Activated CD8-positive, alpha-beta T cell treated with anti-CD3 and anti-CD28 coated beads for 36 hours (primary cell): ENCODE results near the gene PLRG1. TPM values are rescaled to one million over a fixed set of nuclear protein-coding genes. Genes with fewer than 3 reads are reported as not detected.
A peak's percentile ranks its signal among the peaks of the same experiment; 100 is the strongest.

Source experiments
- ATAC-seq: fragments of 200-7000 bp; cut with Tn5 transposase; one replicate; pipeline ENCODE4 v1.10.0; 2021; ENCODE audit warnings: mild to moderate bottlenecking, moderate library complexity
- CTCF ChIA-PET: fragments of 350-600 bp; sonication (Branson Sonifier 250); formaldehyde crosslinking; loops from one replicate; lab custom pipeline; 2021; ENCODE audit warnings: antibody characterized with exemption; lab: Charles Lee
- POLR2A ChIA-PET: fragments of 350-600 bp; sonication (Branson Sonifier 250); formaldehyde crosslinking; loops from one replicate; lab custom pipeline; 2021; ENCODE audit warnings: antibody characterized with exemption; lab: Charles Lee
- DNase-seq: peaks from one replicate; pipeline ENCODE4 v3.0.0-alpha.2; 2020
- H3K27ac Mint-ChIP-seq: one replicate; pipeline ENCODE4 v1.8.0; 2021; ENCODE audit warnings: mild to moderate bottlenecking, mixed read lengths
- H3K27me3 Mint-ChIP-seq: one replicate; pipeline ENCODE4 v1.8.0; 2021; ENCODE audit warnings: mixed read lengths
- H3K36me3 Mint-ChIP-seq: one replicate; pipeline ENCODE4 v1.8.0; 2021; ENCODE audit warnings: low read depth, mixed read lengths
- H3K4me1 Mint-ChIP-seq: one replicate; pipeline ENCODE4 v1.8.0; 2021; ENCODE audit warnings: low read depth, mixed read lengths
- H3K4me3 Mint-ChIP-seq: one replicate; pipeline ENCODE4 v1.8.0; 2021; ENCODE audit warnings: mild to moderate bottlenecking, moderate library complexity, mixed read lengths
- H3K9me3 Mint-ChIP-seq: one replicate; pipeline ENCODE4 v1.8.0; 2021; ENCODE audit warnings: mixed read lengths
- intact Hi-C: fragments of 100-400 bp; cut with micrococcal nuclease; formaldehyde crosslinking; loops from one replicate; pipeline ENCODE4 v1.10.0; 2022
- total RNA-seq, 2 experiments: library from RNA; stranded (reverse); gene quantifications; one replicate each; pipeline ENCODE4 v1.2.3, GENCODE V29; 2021
- TF ChIP-seq, protein P1 (sequence below): fragments of 200-600 bp; IDR thresholded peaks from one replicate; pipeline ENCODE4 v1.8.0; 2022; ENCODE audit warnings: antibody characterized with exemption, mild to moderate bottlenecking

The PLRG1 gene
- total RNA-seq, 2 experiments from 2014 or later = 114 to 121 TPM

DNA sequence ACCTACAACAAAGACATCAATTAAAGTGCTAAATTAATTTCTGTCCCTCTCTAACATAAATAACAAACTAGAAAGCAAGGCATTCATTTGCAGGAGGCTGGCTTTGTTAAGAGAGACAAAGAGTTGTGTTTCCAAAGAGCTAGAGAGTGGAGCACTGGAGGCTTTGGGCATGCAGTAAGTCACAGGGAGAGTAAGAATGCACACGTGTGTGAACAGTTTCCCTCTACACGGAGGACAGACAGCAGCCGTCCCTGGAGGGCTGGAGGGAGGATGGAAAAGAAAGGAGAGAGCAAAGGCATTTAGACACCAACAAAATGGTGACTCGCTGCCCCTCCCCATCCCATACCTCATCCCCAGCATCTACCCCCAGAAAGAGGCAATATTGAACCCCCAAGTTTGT lies 38.2 kb downstream of the PLRG1 start:
- DNase-seq (no peak), ATAC-seq (no peak)
- Mint-ChIP-seq H3K36me3 (no peaks in the 10 kb centered on the region), H3K27ac (no peak overlapping the region), H3K4me1 (no peaks in the 10 kb centered on the region), H3K4me3 (no peak overlapping the region), H3K9me3 (no peaks in the 10 kb centered on the region), H3K27me3 (peaks cover 17% of the 10 kb centered on the region)
- TF ChIP-seq, protein P1, sequence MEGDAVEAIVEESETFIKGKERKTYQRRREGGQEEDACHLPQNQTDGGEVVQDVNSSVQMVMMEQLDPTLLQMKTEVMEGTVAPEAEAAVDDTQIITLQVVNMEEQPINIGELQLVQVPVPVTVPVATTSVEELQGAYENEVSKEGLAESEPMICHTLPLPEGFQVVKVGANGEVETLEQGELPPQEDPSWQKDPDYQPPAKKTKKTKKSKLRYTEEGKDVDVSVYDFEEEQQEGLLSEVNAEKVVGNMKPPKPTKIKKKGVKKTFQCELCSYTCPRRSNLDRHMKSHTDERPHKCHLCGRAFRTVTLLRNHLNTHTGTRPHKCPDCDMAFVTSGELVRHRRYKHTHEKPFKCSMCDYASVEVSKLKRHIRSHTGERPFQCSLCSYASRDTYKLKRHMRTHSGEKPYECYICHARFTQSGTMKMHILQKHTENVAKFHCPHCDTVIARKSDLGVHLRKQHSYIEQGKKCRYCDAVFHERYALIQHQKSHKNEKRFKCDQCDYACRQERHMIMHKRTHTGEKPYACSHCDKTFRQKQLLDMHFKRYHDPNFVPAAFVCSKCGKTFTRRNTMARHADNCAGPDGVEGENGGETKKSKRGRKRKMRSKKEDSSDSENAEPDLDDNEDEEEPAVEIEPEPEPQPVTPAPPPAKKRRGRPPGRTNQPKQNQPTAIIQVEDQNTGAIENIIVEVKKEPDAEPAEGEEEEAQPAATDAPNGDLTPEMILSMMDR = no peak
- ChIA-PET CTCF (no interaction called here), POLR2A (no interaction called here)
- intact Hi-C loops = no loop called here

DNA sequence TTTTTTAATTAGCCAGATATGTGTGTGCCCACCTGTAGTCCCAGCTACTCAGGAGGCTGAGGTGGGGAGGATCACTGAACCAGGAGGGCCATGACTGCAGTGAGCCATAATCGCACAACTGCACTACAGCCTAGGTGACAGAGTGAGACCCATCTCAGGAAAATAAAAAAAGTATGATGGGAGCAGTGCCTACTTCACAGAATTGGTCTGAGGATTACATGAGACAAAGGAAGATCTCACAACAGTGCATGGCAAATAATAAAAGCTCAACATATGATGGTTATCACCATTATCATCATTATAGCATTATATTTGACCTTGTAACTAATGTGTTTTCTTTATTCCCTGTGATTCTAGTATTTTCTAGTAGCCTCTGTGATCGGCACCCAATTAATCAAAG lies 38.7 kb downstream of the PLRG1 start:
- ATAC-seq (no peak), DNase-seq (no peak)
- H3K4me3 Mint-ChIP-seq = no peak overlapping the region
- POLR2A ChIA-PET = no interaction called here
- TF ChIP-seq, protein P1 = no peak
- no peaks in the 10 kb centered on the region for H3K4me1 Mint-ChIP-seq
- intact Hi-C loops = no loop called here
- no peak overlapping the region for H3K27ac Mint-ChIP-seq
- no peaks in the 10 kb centered on the region for H3K36me3 Mint-ChIP-seq
- no peaks in the 10 kb centered on the region for H3K9me3 Mint-ChIP-seq
- H3K27me3 Mint-ChIP-seq = peaks cover 17% of the 10 kb centered on the region
- CTCF ChIA-PET = no interaction called here

DNA sequence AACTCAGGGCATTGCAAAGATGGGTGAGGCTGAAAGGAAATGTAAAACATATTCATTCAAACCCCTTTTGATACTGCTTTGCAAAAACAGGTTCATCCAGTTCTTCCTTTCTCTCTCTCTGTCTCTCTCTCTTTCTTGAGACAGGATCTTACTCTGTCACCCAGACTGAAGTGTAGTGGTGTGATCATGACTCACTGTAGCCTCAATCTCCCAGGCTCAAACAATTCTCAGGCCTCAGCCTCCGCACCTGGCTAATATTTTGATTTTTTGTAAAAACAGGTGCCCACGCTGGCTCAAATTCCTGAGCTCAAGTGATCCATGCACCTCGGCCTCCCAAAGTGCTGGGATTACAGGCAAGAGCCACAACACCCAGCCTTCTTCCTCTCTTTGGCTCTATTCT lies 43.0 kb downstream of the PLRG1 start:
- TF ChIP-seq, protein P1 = no peak
- Mint-ChIP-seq H3K27me3 (peaks cover 29% of the 10 kb centered on the region), H3K27ac (no peak overlapping the region), H3K36me3 (no peaks in the 10 kb centered on the region), H3K4me3 (no peak overlapping the region), H3K4me1 (no peaks in the 10 kb centered on the region), H3K9me3 (no peaks in the 10 kb centered on the region)
- ATAC-seq = no peak
- DNase-seq = no peak
- intact Hi-C loops = loop anchor here (5.0 kb wide), 1 partner anchor 175 kb away; no protein-coding TSS in a partner anchor
- ChIA-PET CTCF (interaction anchor here (1.0 to 3.1 kb wide), 3 partner anchors 10 to 177 kb away, joined by 3 to 14 read pairs (median 13); no protein-coding TSS in a partner anchor), POLR2A (no interaction called here)

DNA sequence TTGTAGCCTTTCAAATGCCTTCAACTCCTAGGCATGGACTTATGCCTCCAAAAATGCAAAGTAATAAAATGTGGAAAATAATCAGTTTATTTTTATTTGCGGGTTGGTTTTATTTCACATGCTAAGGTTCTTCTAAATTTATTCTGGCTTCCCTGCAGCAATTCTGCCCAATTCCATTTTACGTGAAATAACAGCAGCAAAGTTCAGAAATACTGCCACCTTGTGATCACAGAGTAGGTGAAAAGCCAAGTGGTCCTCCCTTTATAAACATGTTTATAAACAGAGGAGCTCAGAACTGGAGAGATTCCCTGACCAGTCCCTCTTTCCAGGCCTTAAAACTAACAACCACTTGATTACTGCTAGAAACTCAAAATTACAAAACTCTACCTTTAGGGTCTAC lies 43.9 kb downstream of the PLRG1 start:
- H3K27me3 Mint-ChIP-seq = peaks cover 24% of the 10 kb centered on the region
- ATAC-seq (no peak), DNase-seq (no peak)
- H3K9me3 Mint-ChIP-seq = no peaks in the 10 kb centered on the region
- CTCF ChIA-PET = interaction anchor here (0.6 to 3.1 kb wide), 8 partner anchors 11 to 1171 kb away, joined by 3 to 14 read pairs (median 3); no protein-coding TSS in a partner anchor
- H3K4me3 Mint-ChIP-seq = no peak overlapping the region
- H3K27ac Mint-ChIP-seq = no peak overlapping the region
- intact Hi-C loops = loop anchor here (5.0 kb wide), 1 partner anchor 174 kb away; no protein-coding TSS in a partner anchor
- H3K36me3 Mint-ChIP-seq = no peaks in the 10 kb centered on the region
- POLR2A ChIA-PET = no interaction called here
- TF ChIP-seq, protein P1 = peak; percentile 40
- no peaks in the 10 kb centered on the region for H3K4me1 Mint-ChIP-seq

DNA sequence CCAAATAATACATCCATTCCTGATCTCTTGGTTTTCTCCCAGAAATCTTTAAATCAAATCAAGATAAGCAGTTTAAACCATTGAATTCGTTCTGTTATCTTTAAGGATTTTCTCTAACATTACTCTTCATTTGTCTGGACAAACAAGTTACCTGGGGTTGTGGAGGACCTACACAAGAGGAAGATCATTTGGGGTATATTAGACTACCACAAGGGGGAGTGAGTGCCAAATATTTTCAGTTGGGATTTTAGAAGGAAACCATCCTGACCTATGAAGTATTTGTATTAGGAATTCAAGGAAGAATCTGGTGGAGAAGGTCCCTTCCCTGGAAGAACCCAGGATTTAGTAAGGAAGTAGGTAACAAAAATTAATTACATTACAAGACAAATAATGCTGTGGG lies 46.6 kb downstream of the PLRG1 start:
- ChIA-PET CTCF (interaction anchor here (0.7 to 2.2 kb wide), 5 partner anchors 10 to 154 kb away, joined by 3 to 4 read pairs (median 3); no protein-coding TSS in a partner anchor), POLR2A (no interaction called here)
- Mint-ChIP-seq H3K9me3 (no peaks in the 10 kb centered on the region), H3K27me3 (peaks cover 25% of the 10 kb centered on the region), H3K4me1 (no peaks in the 10 kb centered on the region), H3K27ac (no peak overlapping the region), H3K4me3 (no peak overlapping the region), H3K36me3 (no peaks in the 10 kb centered on the region)
- ATAC-seq = no peak
- DNase-seq = no peak
- intact Hi-C loops = no loop called here
- TF ChIP-seq, protein P1 = peak; percentile 46
